Amniotic epithelial cell (primary cell): ENCODE results near the gene LAG3.

Experiments used
- DNase-seq: peaks from one replicate; pipeline ENCODE4 v3.0.0-alpha.2; 2010; ENCODE audit warnings: low read depth

Gene LAG3

GRCh38 chr12:6824085-6824775 is 51.9 kb downstream of the LAG3 start:
- no peak for DNase-seq

GRCh38 chr12:6824901-6825381 is 52.6 kb downstream of the LAG3 start:
- peak; percentile 47 for DNase-seq

- peak; percentile 74 for DNase-seq
Observed at GRCh38 chr12:6825398-6826124, 53.2 kb downstream of the LAG3 start.

- DNase-seq: no peak
Observed at GRCh38 chr12:6826125-6826733, 53.9 kb downstream of the LAG3 start.

- no peak for DNase-seq
Observed at GRCh38 chr12:6826734-6827436, 54.6 kb downstream of the LAG3 start.

GRCh38 chr12:6827437-6827911 is 55.2 kb downstream of the LAG3 start:
- DNase-seq: peak; percentile 76
